Measurements from ENCODE around the gene SLC44A5.

DNA sequence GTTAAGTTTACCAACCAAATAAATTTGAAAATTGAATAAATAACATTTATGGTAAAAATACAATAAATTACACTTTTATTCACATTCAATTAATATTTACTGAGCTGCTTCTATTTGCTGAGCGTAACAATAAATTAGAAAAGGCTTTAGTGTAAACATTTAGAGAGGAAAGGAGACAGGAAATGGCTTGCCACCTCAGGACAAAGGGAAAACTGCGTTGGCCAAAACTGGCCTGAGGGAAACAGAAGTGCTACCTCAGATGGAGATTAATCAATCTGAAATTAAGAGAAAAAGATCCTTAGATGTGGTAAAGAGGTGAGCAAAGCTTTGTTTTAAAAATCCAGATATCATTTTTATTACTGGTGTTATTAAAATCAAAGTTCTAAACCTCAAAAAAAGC is 128.0 kb downstream of the SLC44A5 start:
- TF ChIP-seq, protein P1, sequence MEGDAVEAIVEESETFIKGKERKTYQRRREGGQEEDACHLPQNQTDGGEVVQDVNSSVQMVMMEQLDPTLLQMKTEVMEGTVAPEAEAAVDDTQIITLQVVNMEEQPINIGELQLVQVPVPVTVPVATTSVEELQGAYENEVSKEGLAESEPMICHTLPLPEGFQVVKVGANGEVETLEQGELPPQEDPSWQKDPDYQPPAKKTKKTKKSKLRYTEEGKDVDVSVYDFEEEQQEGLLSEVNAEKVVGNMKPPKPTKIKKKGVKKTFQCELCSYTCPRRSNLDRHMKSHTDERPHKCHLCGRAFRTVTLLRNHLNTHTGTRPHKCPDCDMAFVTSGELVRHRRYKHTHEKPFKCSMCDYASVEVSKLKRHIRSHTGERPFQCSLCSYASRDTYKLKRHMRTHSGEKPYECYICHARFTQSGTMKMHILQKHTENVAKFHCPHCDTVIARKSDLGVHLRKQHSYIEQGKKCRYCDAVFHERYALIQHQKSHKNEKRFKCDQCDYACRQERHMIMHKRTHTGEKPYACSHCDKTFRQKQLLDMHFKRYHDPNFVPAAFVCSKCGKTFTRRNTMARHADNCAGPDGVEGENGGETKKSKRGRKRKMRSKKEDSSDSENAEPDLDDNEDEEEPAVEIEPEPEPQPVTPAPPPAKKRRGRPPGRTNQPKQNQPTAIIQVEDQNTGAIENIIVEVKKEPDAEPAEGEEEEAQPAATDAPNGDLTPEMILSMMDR (IDR thresholded peaks at IDR 0.05; ENCODE audit: low read depth, low read length): no peak
- TF ChIP-seq POLR2A (IDR thresholded peaks at IDR 0.05; ENCODE audit: extremely low read depth, insufficient read length): no peak
- TF ChIP-seq, protein P2, sequence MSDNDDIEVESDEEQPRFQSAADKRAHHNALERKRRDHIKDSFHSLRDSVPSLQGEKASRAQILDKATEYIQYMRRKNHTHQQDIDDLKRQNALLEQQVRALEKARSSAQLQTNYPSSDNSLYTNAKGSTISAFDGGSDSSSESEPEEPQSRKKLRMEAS (IDR thresholded peaks at IDR 0.05; ENCODE audit: low read depth, low read length): no peak
